Measurements from ENCODE around the gene EIF2AK3.
"Not testable (repeated sequence)": the region's sequence is repeated elsewhere in the genome, so short reads cannot be mapped to it uniquely, and the experiment has no call there.

Gene EIF2AK3

DNA sequence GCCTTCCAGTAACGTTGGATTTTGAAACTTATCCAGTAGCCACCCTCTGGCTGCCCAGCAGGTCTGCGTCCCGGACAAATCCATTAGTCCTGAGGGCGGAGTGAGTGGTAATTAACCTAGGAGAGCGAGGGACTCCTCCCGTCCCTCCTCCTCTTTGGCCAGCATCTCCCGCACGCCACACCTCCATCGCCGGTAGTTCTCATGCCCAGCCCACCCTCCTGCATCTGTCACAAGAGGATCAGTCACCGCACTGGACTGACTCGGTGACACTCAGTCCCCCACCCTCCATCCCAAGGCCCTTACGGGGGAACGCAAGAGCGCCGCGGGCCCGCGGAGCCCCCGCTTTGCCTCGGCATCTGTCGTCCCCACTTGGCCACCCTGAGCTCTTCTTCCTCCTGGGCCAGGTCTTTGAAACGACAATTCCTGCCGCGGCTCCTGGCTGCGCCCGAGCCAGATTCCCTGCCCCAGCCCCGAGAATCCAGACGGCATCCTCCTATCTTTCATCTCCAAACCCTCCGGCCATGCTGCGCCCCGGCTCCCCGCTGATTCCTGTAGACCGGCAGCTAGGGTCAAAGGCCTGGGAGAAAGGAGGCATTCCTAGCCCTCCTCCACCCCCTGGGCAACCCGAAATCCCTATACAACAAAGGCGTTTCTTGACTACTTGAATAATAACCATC, 77.5 kb downstream of the EIF2AK3 start:
- DNase-seq, result peak; percentile 94
- Histone ChIP-seq H2BK15ac (replicated peaks; ENCODE audit: low read depth) (no peak overlapping the region), H3K18ac (ENCODE audit: low read length) (no peak overlapping the region), H4K8ac (ENCODE audit: low read depth, low read length) (no peak overlapping the region), H3K36me3 (ENCODE audit: control insufficient read depth, insufficient read depth, low read length) (no peaks in the 10 kb centered on the region), H3K4me2 (ENCODE audit: low read length) (peak overlapping the region; percentile 74), H3K4me1 (ENCODE audit: control insufficient read depth, low read depth, low read length) (no peaks in the 10 kb centered on the region), H3K56ac (ENCODE audit: low read length) (peak overlapping the region; percentile 82), H3K79me1 (ENCODE audit: low read length) (no peaks in the 10 kb centered on the region), H3K4ac (ENCODE audit: low read depth, low read length) (no peak overlapping the region), H3K4me3 (ENCODE audit: low read length) (peak overlapping the region; percentile 18), H2AK5ac (ENCODE audit: low read length) (no peak overlapping the region), H3K79me2 (ENCODE audit: control insufficient read depth, insufficient read depth, low read length) (no peaks in the 10 kb centered on the region), H3K27me3 (ENCODE audit: insufficient read depth, low read length, poor library complexity) (no peaks in the 10 kb centered on the region), H2BK5ac (ENCODE audit: low read length) (no peak overlapping the region), H2BK120ac (ENCODE audit: low read depth, low read length) (no peak overlapping the region), H4K5ac (ENCODE audit: low read length) (no peak overlapping the region), H3K27ac (ENCODE audit: low read depth, low read length) (peak overlapping the region; percentile 85), H3K23ac (ENCODE audit: low read length) (no peak overlapping the region), H3K9ac (ENCODE audit: low read length) (peak overlapping the region; percentile 51)
- WGBS (ENCODE audit: extremely low coverage, insufficient coverage, low lambda C conversion rate), result no CpG with 5 or more reads among the region's 36 CpGs

DNA sequence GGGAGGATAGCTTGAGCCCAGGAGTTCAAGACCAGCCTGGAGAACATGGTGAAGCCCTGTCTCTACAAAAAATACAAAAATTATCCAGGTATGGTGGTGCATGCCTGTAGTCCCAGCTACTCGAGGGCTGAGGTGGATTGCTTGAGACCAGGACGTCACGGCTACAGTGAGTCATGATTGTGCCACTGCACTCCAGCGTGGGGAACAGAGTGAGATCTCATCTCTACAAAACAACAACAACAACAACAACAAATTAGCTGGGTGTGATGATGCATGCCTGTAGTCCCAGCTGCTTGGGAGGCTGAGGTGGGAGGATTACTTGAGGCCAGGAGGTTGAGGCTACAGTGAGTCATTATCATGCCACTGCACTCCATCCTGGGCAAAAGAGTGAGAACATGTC, 81.0 kb downstream of the EIF2AK3 start:
- H3K56ac ChIP-seq (ENCODE audit: low read length); H3K27me3 ChIP-seq (ENCODE audit: insufficient read depth, low read length, poor library complexity); H3K4me3 ChIP-seq (ENCODE audit: low read length); H4K5ac ChIP-seq (ENCODE audit: low read length); H3K79me1 ChIP-seq (ENCODE audit: low read length); H3K9ac ChIP-seq (ENCODE audit: low read length); H3K27ac ChIP-seq (ENCODE audit: low read depth, low read length); H3K4me2 ChIP-seq (ENCODE audit: low read length); DNase-seq; H3K18ac ChIP-seq (ENCODE audit: low read length); H2BK5ac ChIP-seq (ENCODE audit: low read length); H3K4me1 ChIP-seq (ENCODE audit: control insufficient read depth, low read depth, low read length); H2AK5ac ChIP-seq (ENCODE audit: low read length); H2BK15ac ChIP-seq (replicated peaks; ENCODE audit: low read depth); H3K79me2 ChIP-seq (ENCODE audit: control insufficient read depth, insufficient read depth, low read length); H2BK120ac ChIP-seq (ENCODE audit: low read depth, low read length); H4K8ac ChIP-seq (ENCODE audit: low read depth, low read length); H3K4ac ChIP-seq (ENCODE audit: low read depth, low read length); H3K36me3 ChIP-seq (ENCODE audit: control insufficient read depth, insufficient read depth, low read length); H3K23ac ChIP-seq (ENCODE audit: low read length): not testable (repeated sequence)
- no CpG with 5 or more reads among the region's 4 CpGs for WGBS (ENCODE audit: extremely low coverage, insufficient coverage, low lambda C conversion rate)

GRCh38 chr2:88545118-88545517, 82.1 kb downstream of the EIF2AK3 start:
- no peak overlapping the region for H2BK5ac ChIP-seq (ENCODE audit: low read length)
- no peak overlapping the region for H3K56ac ChIP-seq (ENCODE audit: low read length)
- H3K9ac ChIP-seq (ENCODE audit: low read length), result no peak overlapping the region
- H2AK5ac ChIP-seq (ENCODE audit: low read length), result no peak overlapping the region
- no peaks in the 10 kb centered on the region for H3K79me1 ChIP-seq (ENCODE audit: low read length)
- no peaks in the 10 kb centered on the region for H3K36me3 ChIP-seq (ENCODE audit: control insufficient read depth, insufficient read depth, low read length)
- H3K27ac ChIP-seq (ENCODE audit: low read depth, low read length), result no peak overlapping the region
- no peaks in the 10 kb centered on the region for H3K79me2 ChIP-seq (ENCODE audit: control insufficient read depth, insufficient read depth, low read length)
- no peaks in the 10 kb centered on the region for H3K4me1 ChIP-seq (ENCODE audit: control insufficient read depth, low read depth, low read length)
- peak overlapping the region; percentile 39 for H2BK15ac ChIP-seq (replicated peaks; ENCODE audit: low read depth)
- H3K18ac ChIP-seq (ENCODE audit: low read length), result no peak overlapping the region
- DNase-seq, result peak; percentile 82
- H3K4me3 ChIP-seq (ENCODE audit: low read length), result no peak overlapping the region
- H4K5ac ChIP-seq (ENCODE audit: low read length), result no peak overlapping the region
- H3K23ac ChIP-seq (ENCODE audit: low read length), result no peak overlapping the region
- no peak overlapping the region for H2BK120ac ChIP-seq (ENCODE audit: low read depth, low read length)
- no peaks in the 10 kb centered on the region for H3K27me3 ChIP-seq (ENCODE audit: insufficient read depth, low read length, poor library complexity)
- no CpG with 5 or more reads among the region's 5 CpGs for WGBS (ENCODE audit: extremely low coverage, insufficient coverage, low lambda C conversion rate)
- no peak overlapping the region for H3K4ac ChIP-seq (ENCODE audit: low read depth, low read length)
- no peak overlapping the region for H4K8ac ChIP-seq (ENCODE audit: low read depth, low read length)
- H3K4me2 ChIP-seq (ENCODE audit: low read length), result no peak overlapping the region

DNA sequence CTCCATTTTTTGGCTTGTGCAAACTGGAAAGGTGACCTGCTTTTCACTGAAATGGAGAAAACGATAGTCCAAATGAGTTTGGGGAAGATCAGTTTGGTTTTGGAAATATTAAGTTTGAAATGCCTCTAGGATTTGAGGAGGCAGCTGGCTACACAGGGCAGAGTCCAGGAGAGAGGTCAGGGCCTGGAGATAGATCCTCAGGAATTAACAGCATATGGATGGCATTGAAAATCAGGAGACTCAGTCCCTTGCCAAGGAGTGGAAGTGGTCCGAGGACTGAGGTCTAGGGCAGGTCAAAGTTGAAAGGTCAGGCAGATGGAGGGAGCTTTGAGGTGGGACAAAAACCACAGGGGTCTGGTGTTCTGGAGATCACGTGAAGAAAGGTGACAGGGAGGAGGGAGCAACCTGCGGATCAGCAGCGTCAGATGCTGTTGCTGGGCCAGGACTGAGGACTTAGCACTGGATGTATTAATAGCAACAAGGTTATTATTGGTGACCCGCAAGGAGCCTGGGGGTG, 83.7 kb downstream of the EIF2AK3 start:
- WGBS (ENCODE audit: extremely low coverage, insufficient coverage, low lambda C conversion rate), result no CpG with 5 or more reads among the region's 6 CpGs
- no peak for DNase-seq
- Histone ChIP-seq H2BK120ac (ENCODE audit: low read depth, low read length) (no peak overlapping the region), H3K27ac (ENCODE audit: low read depth, low read length) (no peak overlapping the region), H3K4me3 (ENCODE audit: low read length) (no peak overlapping the region), H3K79me2 (ENCODE audit: control insufficient read depth, insufficient read depth, low read length) (no peaks in the 10 kb centered on the region), H3K18ac (ENCODE audit: low read length) (no peak overlapping the region), H4K5ac (ENCODE audit: low read length) (no peak overlapping the region), H2BK5ac (ENCODE audit: low read length) (no peak overlapping the region), H3K36me3 (ENCODE audit: control insufficient read depth, insufficient read depth, low read length) (no peaks in the 10 kb centered on the region), H3K79me1 (ENCODE audit: low read length) (no peaks in the 10 kb centered on the region), H3K56ac (ENCODE audit: low read length) (no peak overlapping the region), H3K9ac (ENCODE audit: low read length) (no peak overlapping the region), H2BK15ac (replicated peaks; ENCODE audit: low read depth) (no peak overlapping the region), H3K27me3 (ENCODE audit: insufficient read depth, low read length, poor library complexity) (no peaks in the 10 kb centered on the region), H3K4me1 (ENCODE audit: control insufficient read depth, low read depth, low read length) (no peaks in the 10 kb centered on the region), H3K4ac (ENCODE audit: low read depth, low read length) (no peak overlapping the region), H3K4me2 (ENCODE audit: low read length) (no peak overlapping the region), H4K8ac (ENCODE audit: low read depth, low read length) (no peak overlapping the region), H2AK5ac (ENCODE audit: low read length) (no peak overlapping the region), H3K23ac (ENCODE audit: low read length) (no peak overlapping the region)

DNA sequence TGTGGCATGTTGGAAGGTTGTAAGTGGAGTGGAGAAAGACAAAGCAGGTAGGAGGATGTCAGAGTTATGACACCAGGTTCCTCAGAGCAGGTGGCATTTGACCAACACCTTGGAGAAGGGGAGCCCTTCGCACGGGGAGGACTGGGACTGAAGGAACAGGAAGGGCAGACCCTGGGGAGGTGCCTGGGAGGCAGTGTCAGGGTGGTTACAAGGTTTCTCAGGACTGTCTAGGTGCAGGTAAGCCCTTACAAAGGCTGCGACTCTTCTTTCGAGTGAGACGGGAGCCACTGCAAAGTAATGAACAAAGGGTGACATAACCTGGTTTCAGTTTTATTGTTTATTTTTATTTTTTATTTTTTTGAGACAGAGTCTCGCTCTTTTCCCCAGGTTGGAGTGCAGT, 84.6 kb downstream of the EIF2AK3 start:
- Histone ChIP-seq H3K27ac (ENCODE audit: low read depth, low read length) (no peak overlapping the region), H2BK15ac (replicated peaks; ENCODE audit: low read depth) (no peak overlapping the region), H3K4me3 (ENCODE audit: low read length) (no peak overlapping the region), H2BK120ac (ENCODE audit: low read depth, low read length) (no peak overlapping the region), H3K9ac (ENCODE audit: low read length) (no peak overlapping the region), H3K36me3 (ENCODE audit: control insufficient read depth, insufficient read depth, low read length) (no peaks in the 10 kb centered on the region), H4K8ac (ENCODE audit: low read depth, low read length) (no peak overlapping the region), H3K56ac (ENCODE audit: low read length) (no peak overlapping the region), H2AK5ac (ENCODE audit: low read length) (no peak overlapping the region), H3K4ac (ENCODE audit: low read depth, low read length) (no peak overlapping the region), H3K4me2 (ENCODE audit: low read length) (no peak overlapping the region), H2BK5ac (ENCODE audit: low read length) (no peak overlapping the region), H3K23ac (ENCODE audit: low read length) (no peak overlapping the region), H4K5ac (ENCODE audit: low read length) (no peak overlapping the region), H3K79me1 (ENCODE audit: low read length) (no peaks in the 10 kb centered on the region), H3K4me1 (ENCODE audit: control insufficient read depth, low read depth, low read length) (no peaks in the 10 kb centered on the region), H3K27me3 (ENCODE audit: insufficient read depth, low read length, poor library complexity) (no peaks in the 10 kb centered on the region), H3K79me2 (ENCODE audit: control insufficient read depth, insufficient read depth, low read length) (no peaks in the 10 kb centered on the region), H3K18ac (ENCODE audit: low read length) (no peak overlapping the region)
- no CpG with 5 or more reads among the region's 6 CpGs for WGBS (ENCODE audit: extremely low coverage, insufficient coverage, low lambda C conversion rate)
- DNase-seq, result no peak

DNA sequence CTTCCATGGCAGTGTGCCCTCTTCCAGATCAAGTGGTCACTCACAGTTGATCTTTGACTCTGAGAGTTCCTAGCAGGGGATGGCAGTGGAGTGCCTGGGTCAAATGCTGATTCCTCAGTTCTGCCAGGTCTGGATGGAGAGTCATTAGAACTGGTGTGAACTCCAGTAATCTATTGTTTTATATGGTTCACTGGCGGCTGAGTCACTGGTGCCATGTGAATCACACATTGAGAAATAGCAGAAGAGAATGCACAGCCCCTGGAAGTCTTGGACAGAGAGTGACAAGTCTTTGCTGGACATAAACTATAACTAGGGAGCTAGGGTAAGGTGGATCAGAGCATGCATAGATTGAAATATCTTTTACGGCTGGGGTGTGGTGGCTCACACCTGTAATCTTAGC, 86.9 kb downstream of the EIF2AK3 start:
- Histone ChIP-seq H3K79me2 (ENCODE audit: control insufficient read depth, insufficient read depth, low read length) (no peaks in the 10 kb centered on the region), H3K18ac (ENCODE audit: low read length) (no peak overlapping the region), H3K4me1 (ENCODE audit: control insufficient read depth, low read depth, low read length) (no peaks in the 10 kb centered on the region), H4K8ac (ENCODE audit: low read depth, low read length) (no peak overlapping the region), H4K5ac (ENCODE audit: low read length) (no peak overlapping the region), H2BK120ac (ENCODE audit: low read depth, low read length) (no peak overlapping the region), H3K4me2 (ENCODE audit: low read length) (no peak overlapping the region), H2BK5ac (ENCODE audit: low read length) (no peak overlapping the region), H2AK5ac (ENCODE audit: low read length) (no peak overlapping the region), H3K79me1 (ENCODE audit: low read length) (no peaks in the 10 kb centered on the region), H3K27ac (ENCODE audit: low read depth, low read length) (no peak overlapping the region), H2BK15ac (replicated peaks; ENCODE audit: low read depth) (no peak overlapping the region), H3K9ac (ENCODE audit: low read length) (no peak overlapping the region), H3K23ac (ENCODE audit: low read length) (no peak overlapping the region), H3K4me3 (ENCODE audit: low read length) (no peak overlapping the region), H3K4ac (ENCODE audit: low read depth, low read length) (no peak overlapping the region), H3K27me3 (ENCODE audit: insufficient read depth, low read length, poor library complexity) (no peaks in the 10 kb centered on the region), H3K56ac (ENCODE audit: low read length) (no peak overlapping the region), H3K36me3 (ENCODE audit: control insufficient read depth, insufficient read depth, low read length) (no peaks in the 10 kb centered on the region)
- DNase-seq, result no peak
- no CpG with 5 or more reads among the region's 2 CpGs for WGBS (ENCODE audit: extremely low coverage, insufficient coverage, low lambda C conversion rate)
